ENCODE data around the gene RER1. TPM values are rescaled to one million over a fixed set of nuclear protein-coding genes. Genes with fewer than 3 reads are reported as not detected.

The RER1 gene
- total RNA-seq, 4 donors from 2014 or later = 56.9 to 86.5 (median 81.4) TPM

DNA sequence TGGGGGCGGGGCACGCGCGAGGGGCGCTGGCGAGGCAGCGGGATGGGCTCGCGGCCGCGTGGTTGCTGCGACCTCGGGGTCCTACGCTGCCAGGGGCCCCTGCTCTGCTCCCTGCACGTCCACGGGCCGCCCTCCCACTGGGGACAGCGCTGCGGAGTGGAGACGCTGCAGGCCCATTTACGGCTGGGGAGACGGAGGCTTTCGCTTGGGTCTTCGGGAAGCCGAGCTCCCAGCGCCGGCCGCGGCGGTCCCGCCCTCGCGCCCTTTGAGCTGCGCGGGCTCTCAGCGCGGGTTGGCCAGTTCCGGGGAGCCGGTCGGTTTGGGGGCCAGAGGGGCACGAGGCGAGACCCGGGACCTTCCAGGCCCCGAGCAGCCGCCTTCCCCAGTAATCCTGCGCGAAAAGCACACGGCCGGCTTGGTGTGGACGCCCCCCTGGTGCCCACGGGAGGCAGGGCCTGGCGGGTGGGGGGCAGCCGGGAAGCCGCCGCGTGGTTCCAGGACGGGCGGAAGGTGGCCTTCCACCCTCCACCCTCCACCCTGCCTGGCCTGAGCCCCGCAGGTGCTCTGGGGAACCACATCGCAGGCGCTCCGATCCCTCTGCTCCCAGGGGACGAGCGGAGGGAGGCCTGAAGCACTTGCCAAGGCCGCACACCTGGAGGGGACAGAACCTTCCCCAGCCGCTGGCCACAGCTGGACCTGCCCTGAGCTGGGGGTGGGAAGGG is 21.3 kb downstream of the RER1 start:
- Histone ChIP-seq H3K27ac (peak overlapping the region; percentile 88), H3K4me1 (peaks cover 53% of the 10 kb centered on the region), H3K27me3 (peaks cover 20% of the 10 kb centered on the region), H3K36me3 (peaks cover 21% of the 10 kb centered on the region), H3K9me3 (no peaks in the 10 kb centered on the region), H3K4me3 (peak overlapping the region; percentile 85)
- TF ChIP-seq, protein P1, sequence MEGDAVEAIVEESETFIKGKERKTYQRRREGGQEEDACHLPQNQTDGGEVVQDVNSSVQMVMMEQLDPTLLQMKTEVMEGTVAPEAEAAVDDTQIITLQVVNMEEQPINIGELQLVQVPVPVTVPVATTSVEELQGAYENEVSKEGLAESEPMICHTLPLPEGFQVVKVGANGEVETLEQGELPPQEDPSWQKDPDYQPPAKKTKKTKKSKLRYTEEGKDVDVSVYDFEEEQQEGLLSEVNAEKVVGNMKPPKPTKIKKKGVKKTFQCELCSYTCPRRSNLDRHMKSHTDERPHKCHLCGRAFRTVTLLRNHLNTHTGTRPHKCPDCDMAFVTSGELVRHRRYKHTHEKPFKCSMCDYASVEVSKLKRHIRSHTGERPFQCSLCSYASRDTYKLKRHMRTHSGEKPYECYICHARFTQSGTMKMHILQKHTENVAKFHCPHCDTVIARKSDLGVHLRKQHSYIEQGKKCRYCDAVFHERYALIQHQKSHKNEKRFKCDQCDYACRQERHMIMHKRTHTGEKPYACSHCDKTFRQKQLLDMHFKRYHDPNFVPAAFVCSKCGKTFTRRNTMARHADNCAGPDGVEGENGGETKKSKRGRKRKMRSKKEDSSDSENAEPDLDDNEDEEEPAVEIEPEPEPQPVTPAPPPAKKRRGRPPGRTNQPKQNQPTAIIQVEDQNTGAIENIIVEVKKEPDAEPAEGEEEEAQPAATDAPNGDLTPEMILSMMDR (IDR thresholded peaks at IDR 0.05) = no peak
- WGBS = no CpG with 5 or more reads among the region's 66 CpGs
- DNase-seq (ENCODE audit: low spot score in 2 of 2) = peak in 1 of 2 donors; percentile 75

DNA sequence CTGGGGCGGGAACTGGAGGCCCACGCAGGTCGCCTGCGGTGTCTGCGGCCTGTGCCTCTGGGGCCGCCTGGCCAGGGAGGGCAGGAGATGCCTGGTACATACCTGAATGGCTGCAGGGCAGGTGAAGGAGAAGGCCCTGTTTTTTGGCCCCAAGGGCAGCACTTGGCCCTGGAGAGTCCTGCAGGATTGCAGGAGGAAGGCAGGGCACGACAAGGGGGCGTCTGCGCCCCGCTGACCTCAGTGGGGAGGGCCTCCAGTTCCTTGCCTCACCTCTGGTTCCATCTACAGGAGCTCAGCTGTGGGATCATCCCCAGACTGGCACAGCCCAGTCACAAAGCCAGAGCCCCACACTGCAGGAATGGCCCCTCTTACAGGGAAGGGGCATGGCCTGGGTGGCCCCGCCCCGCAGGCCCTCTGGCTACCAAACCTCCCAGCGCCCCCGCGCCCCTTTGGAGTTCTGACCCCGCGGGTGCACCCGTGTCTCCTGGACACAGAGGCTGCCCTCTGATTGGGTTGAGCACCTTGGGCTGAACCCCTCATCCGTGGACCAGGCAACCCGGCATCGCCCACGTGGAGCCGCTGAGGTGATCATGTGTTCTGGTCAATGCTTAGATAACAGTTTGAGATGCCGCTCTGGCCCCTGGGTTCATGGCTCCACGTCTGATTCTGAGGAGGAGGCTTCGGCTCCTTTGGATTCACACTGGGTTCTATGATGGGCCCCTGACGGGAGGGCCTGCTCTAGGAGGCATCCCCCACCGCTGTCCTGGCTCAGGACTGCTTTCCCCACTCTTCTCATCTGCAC is 22.1 kb downstream of the RER1 start:
- Histone ChIP-seq H3K36me3 (peaks cover 14% of the 10 kb centered on the region), H3K4me1 (peaks cover 55% of the 10 kb centered on the region), H3K9me3 (no peaks in the 10 kb centered on the region), H3K27me3 (peaks cover 24% of the 10 kb centered on the region), H3K27ac (no peak overlapping the region), H3K4me3 (peak overlapping the region; percentile 85)
- DNase-seq (ENCODE audit: low spot score in 2 of 2) = peak in 1 of 2 donors; percentile 78
- no CpG with 5 or more reads among the region's 28 CpGs for WGBS
- TF ChIP-seq POLR2AphosphoS5 (IDR thresholded peaks at IDR 0.05) = no peak
- no peak for TF ChIP-seq EP300 (IDR thresholded peaks at IDR 0.05)
- TF ChIP-seq POLR2A (IDR thresholded peaks at IDR 0.05) = no peak
- TF ChIP-seq, protein P1 (IDR thresholded peaks at IDR 0.05) = no peak

DNA sequence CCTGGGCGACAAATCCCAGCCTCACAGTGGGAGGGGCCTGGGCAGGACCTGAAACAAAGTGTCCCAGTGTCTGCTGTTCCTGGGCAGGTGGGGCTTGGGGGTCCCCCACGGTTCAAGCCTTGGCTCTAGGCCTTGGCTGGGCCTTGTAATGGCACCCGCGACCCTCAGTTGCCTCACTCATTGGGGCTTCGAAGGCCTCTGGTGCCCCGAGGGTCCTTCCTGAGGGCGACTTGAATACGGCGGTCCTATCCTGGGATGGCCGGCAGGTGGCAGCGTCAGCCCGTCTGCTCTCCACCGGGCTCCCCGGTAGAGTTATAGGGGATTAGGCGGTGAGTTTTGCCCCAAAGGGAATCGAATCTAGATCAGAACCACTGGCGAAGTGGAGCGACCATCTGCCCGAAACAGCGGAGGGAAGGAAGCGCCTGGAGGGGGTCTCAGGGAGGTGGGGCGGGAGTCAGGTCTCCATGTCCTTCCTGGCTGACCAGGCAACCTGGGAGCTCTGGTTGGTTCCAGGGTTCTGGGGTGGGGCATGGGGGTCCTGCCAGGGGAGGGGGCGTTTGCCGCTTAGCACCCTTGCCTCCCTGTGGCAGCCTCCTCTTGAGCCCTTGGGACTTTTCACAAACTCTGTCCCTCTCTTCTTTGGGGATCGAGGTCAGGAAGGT is 22.8 kb downstream of the RER1 start:
- Histone ChIP-seq H3K9me3 (no peaks in the 10 kb centered on the region), H3K27ac (no peak overlapping the region), H3K27me3 (peaks cover 32% of the 10 kb centered on the region), H3K36me3 (peaks cover 6% of the 10 kb centered on the region), H3K4me3 (peak overlapping the region; percentile 85), H3K4me1 (peaks cover 55% of the 10 kb centered on the region)
- 4% methylated on average over 23 of the region's 25 CpGs for WGBS
- peak; percentile 92 to 93 for DNase-seq (ENCODE audit: low spot score in 2 of 2)
- TF ChIP-seq POLR2A (IDR thresholded peaks at IDR 0.05) = no peak
- TF ChIP-seq, protein P1 (IDR thresholded peaks at IDR 0.05) = peak; percentile 89 to 95

DNA sequence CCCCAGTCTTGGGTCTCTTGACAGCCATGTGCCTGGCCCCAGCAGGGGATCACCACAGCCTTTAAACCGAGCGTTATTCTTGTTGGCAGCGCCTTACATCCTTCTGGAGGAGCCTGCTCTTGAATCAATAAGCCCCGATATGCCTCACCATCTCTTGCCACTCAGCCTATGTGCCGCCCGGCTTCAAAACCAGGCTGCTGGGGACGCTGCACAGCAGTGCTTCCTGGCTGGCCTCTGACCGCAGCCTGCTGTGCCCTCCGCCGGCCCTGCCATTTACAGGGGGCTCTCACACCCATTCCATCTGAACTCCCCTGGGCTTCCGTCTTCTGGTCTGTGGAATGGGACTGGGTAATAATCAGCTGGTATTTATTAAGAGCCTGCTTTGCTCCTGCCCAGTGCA is 23.7 kb downstream of the RER1 start:
- Histone ChIP-seq H3K4me3 (no peak overlapping the region), H3K9me3 (no peaks in the 10 kb centered on the region), H3K27ac (no peak overlapping the region), H3K27me3 (peaks cover 41% of the 10 kb centered on the region), H3K36me3 (no peaks in the 10 kb centered on the region), H3K4me1 (peaks cover 55% of the 10 kb centered on the region)
- WGBS = 68% methylated on average over 11 of the region's 11 CpGs
- TF ChIP-seq, protein P1 (IDR thresholded peaks at IDR 0.05) = no peak
- TF ChIP-seq POLR2A (IDR thresholded peaks at IDR 0.05) (no peak), EP300 (IDR thresholded peaks at IDR 0.05) (no peak), POLR2AphosphoS5 (IDR thresholded peaks at IDR 0.05) (no peak)
- no peak for DNase-seq (ENCODE audit: low spot score in 2 of 2)

DNA sequence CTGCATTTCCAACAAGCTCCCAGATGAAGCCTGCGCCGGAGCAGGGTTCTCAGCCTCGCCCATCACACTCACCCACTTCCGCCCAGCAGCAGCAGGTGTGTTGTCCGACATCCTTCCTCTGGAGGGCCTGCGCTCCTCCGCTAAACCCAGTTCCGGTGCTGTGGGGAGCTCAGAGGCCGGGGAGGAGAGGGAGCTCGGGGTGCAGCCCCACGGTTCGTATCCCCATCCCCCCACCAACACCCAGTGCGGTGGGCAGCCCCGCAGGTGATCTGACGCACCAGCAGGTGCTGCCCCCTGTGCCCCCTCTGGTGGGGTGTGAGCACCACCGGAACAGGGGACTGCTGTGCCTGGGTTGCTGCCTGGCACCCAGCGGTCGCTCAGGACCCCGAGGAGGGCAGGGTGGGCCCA is 24.2 kb downstream of the RER1 start:
- peak overlapping the region; percentile 52 for H3K27ac ChIP-seq
- no peak for TF ChIP-seq POLR2A (IDR thresholded peaks at IDR 0.05)
- no peak for TF ChIP-seq EP300 (IDR thresholded peaks at IDR 0.05)
- TF ChIP-seq POLR2AphosphoS5 (IDR thresholded peaks at IDR 0.05) = no peak
- TF ChIP-seq, protein P1 (IDR thresholded peaks at IDR 0.05) = no peak

More for the DNA sequence above, 24.2 kb downstream of the RER1 start:
- no peak for DNase-seq (ENCODE audit: low spot score in 2 of 2)
- no peaks in the 10 kb centered on the region for H3K36me3 ChIP-seq
- peaks cover 55% of the 10 kb centered on the region for H3K4me1 ChIP-seq
- no CpG with 5 or more reads among the region's 19 CpGs for WGBS
- H3K27me3 ChIP-seq = peaks cover 46% of the 10 kb centered on the region
- H3K9me3 ChIP-seq = no peaks in the 10 kb centered on the region
- peak overlapping the region; percentile 25 for H3K4me3 ChIP-seq
